Inflammatory macrophage (primary cell): ENCODE data around the gene MTAP.
A peak's percentile ranks its signal among the peaks of the same experiment; 100 is the strongest.

Source experiments
- DNase-seq, 2 donors: peaks; one replicate each; pipeline ENCODE4 v3.0.0-alpha.2; 2020 to 2022
- total RNA-seq, 18 experiments: gene quantifications; one replicate each; lab custom pipeline; 2026; ENCODE audit warnings: mixed read lengths in 6 of 18, inconsistent platforms in 2 of 18; lab: John Stamatoyannopoulos, UW

MTAP gene
- 9.1 to 68.6 (median 44.4) reads per million in 18 experiments for total RNA-seq

- DNase-seq: peak; percentile 82 to 87
Observed at GRCh38 chr9:21802418-21803000, at the start of gene MTAP. TSS of gene MTAP (plus strand) at chr9:21802636. CDS start at chr9:21802749, 113 bp downstream.

GRCh38 chr9:21753523-21753922 lies 48.9 kb upstream of the MTAP start:
- no peak for DNase-seq

- DNase-seq: no peak
Observed at GRCh38 chr9:21754741-21755140, 47.7 kb upstream of the MTAP start.

- DNase-seq: no peak
Observed at GRCh38 chr9:21758540-21758939, 43.9 kb upstream of the MTAP start.

- DNase-seq: no peak
Observed at GRCh38 chr9:21761309-21761901, 41.0 kb upstream of the MTAP start.

GRCh38 chr9:21762064-21762463 lies 40.4 kb upstream of the MTAP start:
- DNase-seq: no peak

- no peak for DNase-seq
Observed at GRCh38 chr9:21764846-21765245, 37.6 kb upstream of the MTAP start.

GRCh38 chr9:21766096-21766495 lies 36.3 kb upstream of the MTAP start:
- no peak for DNase-seq

- DNase-seq: no peak
Observed at GRCh38 chr9:21770871-21771560, 31.4 kb upstream of the MTAP start.

GRCh38 chr9:21777701-21778100 lies 24.7 kb upstream of the MTAP start:
- no peak for DNase-seq

- DNase-seq: peak in 1 of 2 donors; percentile 56
Observed at GRCh38 chr9:21778304-21778703, 24.1 kb upstream of the MTAP start.

- no peak for DNase-seq
Observed at GRCh38 chr9:21779397-21779796, 23.0 kb upstream of the MTAP start.

- no peak for DNase-seq
Observed at GRCh38 chr9:21781656-21782055, 20.8 kb upstream of the MTAP start.

- no peak for DNase-seq
Observed at GRCh38 chr9:21782205-21782604, 20.2 kb upstream of the MTAP start.

GRCh38 chr9:21788752-21789151 lies 13.7 kb upstream of the MTAP start:
- DNase-seq: no peak

GRCh38 chr9:21789541-21790037 lies 12.8 kb upstream of the MTAP start:
- peak; percentile 85 to 89 for DNase-seq

- no peak for DNase-seq
Observed at GRCh38 chr9:21795483-21795882, 7.0 kb upstream of the MTAP start.

- DNase-seq: no peak
Observed at GRCh38 chr9:21796768-21797167, 5.7 kb upstream of the MTAP start.

GRCh38 chr9:21800931-21801682 lies 1.3 kb upstream of the MTAP start:
- DNase-seq: no peak

GRCh38 chr9:21801683-21802417 lies 586 bp upstream of the MTAP start:
- peak in 1 of 2 donors; percentile 38 for DNase-seq

- DNase-seq: no peak
Observed at GRCh38 chr9:21803649-21804048, 1.2 kb downstream of the MTAP start.

GRCh38 chr9:21804331-21804730 lies 1.9 kb downstream of the MTAP start:
- no peak for DNase-seq
